NK-92 treated with Interleukin-12 subunit alpha and Interleukin-12 subunit beta, amount 100 ng/mL, for 24 hours (cell line): ENCODE results near the gene ERVFRD-1.
"Not testable (repeated sequence)": the region's sequence is repeated elsewhere in the genome, so short reads cannot be mapped to it uniquely, and the experiment has no call there.

Source experiments
- DNase-seq: peaks from one replicate; lab custom pipeline; 2025; lab: John Stamatoyannopoulos, UW

The ERVFRD-1 gene

GRCh38 chr6:11091141-11091540 lies 20.4 kb downstream of the ERVFRD-1 start:
- not testable (repeated sequence) for DNase-seq

- no peak for DNase-seq
Observed at GRCh38 chr6:11089695-11090094, 21.8 kb downstream of the ERVFRD-1 start.

- DNase-seq, result not testable (repeated sequence)
Observed at GRCh38 chr6:11087141-11087812, 24.2 kb downstream of the ERVFRD-1 start.

- DNase-seq, result no peak
Observed at GRCh38 chr6:11085758-11086435, 25.6 kb downstream of the ERVFRD-1 start.

- no peak for DNase-seq
Observed at GRCh38 chr6:11083956-11084355, 27.6 kb downstream of the ERVFRD-1 start.

- DNase-seq, result no peak
Observed at GRCh38 chr6:11083491-11083890, 28.0 kb downstream of the ERVFRD-1 start.

GRCh38 chr6:11080296-11080695 lies 31.2 kb downstream of the ERVFRD-1 start:
- no peak for DNase-seq

GRCh38 chr6:11078266-11078665 lies 33.3 kb downstream of the ERVFRD-1 start:
- no peak for DNase-seq

GRCh38 chr6:11076540-11076939 lies 35.0 kb downstream of the ERVFRD-1 start:
- DNase-seq, result no peak

GRCh38 chr6:11072101-11072500 lies 39.4 kb downstream of the ERVFRD-1 start:
- DNase-seq, result no peak

- DNase-seq, result no peak
Observed at GRCh38 chr6:11069760-11070159, 41.8 kb downstream of the ERVFRD-1 start.

GRCh38 chr6:11067348-11067747 lies 44.2 kb downstream of the ERVFRD-1 start:
- no peak for DNase-seq

- DNase-seq, result no peak
Observed at GRCh38 chr6:11066505-11067347, 44.8 kb downstream of the ERVFRD-1 start.

- no peak for DNase-seq
Observed at GRCh38 chr6:11065436-11066202, 45.9 kb downstream of the ERVFRD-1 start.

GRCh38 chr6:11064836-11065235 lies 46.7 kb downstream of the ERVFRD-1 start:
- no peak for DNase-seq

- no peak for DNase-seq
Observed at GRCh38 chr6:11062715-11063114, 48.8 kb downstream of the ERVFRD-1 start.

GRCh38 chr6:11062083-11062482 lies 49.4 kb downstream of the ERVFRD-1 start:
- no peak for DNase-seq

GRCh38 chr6:11058406-11058805 lies 53.1 kb downstream of the ERVFRD-1 start:
- no peak for DNase-seq

GRCh38 chr6:11056871-11057270 lies 54.7 kb downstream of the ERVFRD-1 start:
- DNase-seq, result no peak

- DNase-seq, result no peak
Observed at GRCh38 chr6:11055127-11055627, 56.3 kb downstream of the ERVFRD-1 start.

GRCh38 chr6:11054722-11055121 lies 56.8 kb downstream of the ERVFRD-1 start:
- DNase-seq, result no peak

- DNase-seq, result no peak
Observed at GRCh38 chr6:11053307-11053706, 58.2 kb downstream of the ERVFRD-1 start.
